Right lobe of liver (tissue), 4 donors: ENCODE measurements around the gene NDUFA11.

Experiments used
- CTCF ChIP-seq, 4 donors: fragments of 200-600 bp in 3 of 4; fragments of 450-650 bp in 1 of 4; IDR thresholded peaks; one replicate each; pipeline versions ENCODE4 v1.5.1 to v1.8.0; 2016 to 2022; ENCODE audit warnings: antibody characterized with exemption in 4 of 4, mild to moderate bottlenecking in 2 of 4
- POLR2A ChIP-seq: fragments of 450-650 bp; IDR thresholded peaks from one replicate; pipeline ENCODE4 v1.6.1; 2017; ENCODE audit warnings: antibody characterized with exemption, mild to moderate bottlenecking
- donor health status: DM: no; HTN: no; CAD: no.
- donor health status: DM: no; HTN: no; CAD: no.
- donor health status: DM: no; HTN: yes; CAD: no.

GRCh38 chr19:5903056-5903623 is 450 bp downstream of the NDUFA11 start:
- no peak for TF ChIP-seq CTCF (IDR thresholded peaks at IDR 0.05)
- TF ChIP-seq POLR2A = no peak
